ENCODE results near the gene UNC13D. TPM values are rescaled to one million over a fixed set of nuclear protein-coding genes. Genes with fewer than 3 reads are reported as not detected.
A peak's percentile ranks its signal among the peaks of the same experiment; 100 is the strongest.
"Not testable (repeated sequence)": the region's sequence is repeated elsewhere in the genome, so short reads cannot be mapped to it uniquely, and the experiment has no call there.

UNC13D gene
- total RNA-seq, result 185 and 186 TPM in 2 replicates

DNA sequence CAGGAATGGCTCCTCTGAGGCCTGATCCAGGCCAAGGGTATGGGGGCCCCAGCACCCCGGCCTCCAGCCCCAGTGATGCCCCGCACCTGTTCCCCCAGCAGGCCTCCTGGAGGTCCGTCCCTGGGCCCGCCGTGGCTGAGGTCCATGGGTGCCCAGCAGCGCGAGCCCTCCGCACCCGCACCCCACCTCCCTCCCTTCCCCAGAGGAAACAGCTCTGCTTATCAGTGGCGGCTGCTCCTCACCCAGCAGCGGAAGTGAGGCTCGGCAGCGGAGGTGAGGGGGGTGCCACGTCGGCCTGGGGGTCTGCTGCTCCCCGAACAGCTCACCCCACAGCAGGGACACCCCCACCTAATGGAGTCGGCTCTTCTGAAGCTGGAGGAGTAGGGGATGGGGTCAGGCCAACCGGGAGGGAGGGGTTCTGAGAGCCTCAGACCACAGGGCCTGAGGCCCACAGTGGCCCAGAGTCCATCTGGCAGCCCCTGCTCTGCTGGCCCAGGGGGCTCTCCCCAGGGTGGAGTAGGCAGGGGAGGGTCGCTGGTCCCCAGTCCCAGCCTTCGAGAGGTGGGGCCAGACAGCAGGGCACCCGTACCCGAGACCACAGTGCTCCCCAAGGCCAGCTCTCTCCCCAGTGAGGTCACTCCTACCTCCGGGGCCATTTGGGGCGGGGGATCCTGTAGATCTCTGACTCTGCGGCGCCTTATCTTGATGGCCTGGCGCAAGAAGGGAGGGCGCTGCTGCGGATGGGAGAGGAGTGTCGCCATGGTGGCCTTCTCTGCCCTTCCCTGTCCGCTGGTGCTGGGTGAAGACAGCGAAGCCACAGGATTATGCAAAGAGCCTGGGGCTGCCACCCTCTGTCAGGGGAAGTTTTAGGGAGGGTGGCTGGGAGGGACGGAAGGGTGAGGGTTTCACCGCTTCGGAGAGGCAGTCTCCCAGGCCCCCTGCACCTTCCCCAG lies at the start of gene UNC13D:
Gene UNC13D (minus strand): TSS at position 828 of the 953 bp plus-strand sequence. CDS start 67 bp downstream, at position 761.
- Mint-ChIP-seq H3K9me3 (no peaks in the 10 kb centered on the region), H3K4me1 (ENCODE audit: low read depth) (peaks cover 16% of the 10 kb centered on the region), H3K27ac (peak within 1 kb of the TSS; percentile 97), H3K27me3 (ENCODE audit: insufficient read depth) (no peaks in the 10 kb centered on the region), H3K36me3 (ENCODE audit: low read depth) (peaks cover 19% of the 10 kb centered on the region), H3K4me3 (peak within 1 kb of the TSS; percentile 94)
- DNase-seq (ENCODE audit: low spot score), result peak; percentile 56
- intact Hi-C loops (cut with micrococcal nuclease), result loop anchor here (1.0 to 2.0 kb wide), 4 partner anchors 11 to 67 kb away; partner anchors contain the start of gene WBP2

DNA sequence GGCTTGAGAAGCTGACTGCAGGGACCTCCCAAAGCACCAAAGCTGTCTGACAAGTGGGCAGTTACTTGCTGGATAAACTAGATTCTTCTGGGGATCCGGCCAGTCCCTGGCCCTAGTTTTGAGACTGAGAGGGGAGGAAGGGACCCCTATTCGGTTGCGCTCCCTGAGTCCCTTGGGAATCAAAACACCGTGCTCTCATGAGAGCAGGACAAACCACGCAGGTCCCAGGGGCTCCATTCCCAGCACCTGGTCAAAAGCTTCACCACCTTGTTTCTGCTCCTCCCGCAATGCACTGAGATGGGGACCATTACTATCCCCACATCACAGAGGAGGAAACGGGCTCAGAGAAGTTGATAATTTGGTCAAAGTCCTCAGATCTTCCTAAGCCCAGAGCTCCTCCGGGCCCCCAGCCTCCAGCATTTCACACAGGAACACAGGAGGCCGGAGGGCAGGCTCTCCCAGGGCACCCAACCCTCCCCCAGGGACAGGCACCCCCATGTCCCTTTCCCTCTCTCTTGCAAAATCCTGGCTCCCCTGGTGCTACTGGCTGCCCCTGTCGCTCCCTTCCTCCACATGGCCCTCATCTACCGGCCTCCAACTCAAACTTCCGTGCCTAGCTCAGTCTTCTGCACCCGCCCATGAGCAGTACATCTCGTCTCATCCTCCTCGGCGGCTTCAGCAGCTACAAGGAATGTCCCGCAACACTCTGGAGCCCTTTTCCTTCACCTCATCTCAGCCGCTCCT lies 49.3 kb upstream of the UNC13D start:
- Mint-ChIP-seq H3K27ac (peak overlapping the region; percentile 70), H3K27me3 (ENCODE audit: insufficient read depth) (no peaks in the 10 kb centered on the region), H3K36me3 (ENCODE audit: low read depth) (peaks cover 20% of the 10 kb centered on the region), H3K9me3 (no peaks in the 10 kb centered on the region), H3K4me1 (ENCODE audit: low read depth) (peaks cover 35% of the 10 kb centered on the region), H3K4me3 (peak overlapping the region; percentile 68)
- intact Hi-C loops (cut with micrococcal nuclease), result no loop called here
- DNase-seq (ENCODE audit: low spot score), result no peak

DNA sequence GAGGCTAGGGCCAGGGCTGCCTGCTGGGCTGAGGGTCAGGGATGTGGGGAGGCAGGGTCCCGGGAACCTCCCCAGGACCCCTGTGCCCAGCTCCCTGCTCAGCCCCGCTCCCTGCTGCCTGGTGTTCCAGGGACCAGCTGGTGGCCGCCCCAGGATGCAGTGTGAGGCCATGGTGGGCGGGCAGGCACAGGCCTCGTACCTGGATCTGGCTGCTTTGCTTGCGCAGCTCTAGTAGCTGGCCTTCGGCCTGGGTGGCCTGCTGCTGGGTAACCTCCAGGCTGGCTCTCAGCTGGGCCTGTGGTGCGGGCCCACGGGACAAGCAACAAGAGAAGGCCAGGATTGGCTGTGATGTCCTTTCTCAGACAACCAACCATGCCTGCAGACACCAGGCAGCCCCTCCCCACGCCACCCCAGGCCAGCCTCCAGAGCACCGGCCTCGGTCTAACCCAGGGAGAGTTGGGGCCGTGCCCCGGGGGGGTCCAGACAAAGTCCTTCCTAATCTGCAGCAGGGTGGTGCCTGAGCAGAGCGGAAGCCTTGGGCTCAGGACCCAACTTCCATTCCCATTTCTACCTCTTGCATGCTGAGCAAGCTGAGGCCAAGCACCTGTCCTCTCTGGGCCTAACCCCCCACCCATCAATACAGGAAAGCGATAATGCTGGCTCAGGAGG lies 48.5 kb upstream of the UNC13D start:
- no peaks in the 10 kb centered on the region for H3K9me3 Mint-ChIP-seq
- intact Hi-C loops (cut with micrococcal nuclease), result no loop called here
- H3K27me3 Mint-ChIP-seq (ENCODE audit: insufficient read depth), result no peaks in the 10 kb centered on the region
- DNase-seq (ENCODE audit: low spot score), result no peak
- H3K4me3 Mint-ChIP-seq, result no peak overlapping the region
- no peak overlapping the region for H3K27ac Mint-ChIP-seq
- peaks cover 34% of the 10 kb centered on the region for H3K4me1 Mint-ChIP-seq (ENCODE audit: low read depth)
- peaks cover 22% of the 10 kb centered on the region for H3K36me3 Mint-ChIP-seq (ENCODE audit: low read depth)

DNA sequence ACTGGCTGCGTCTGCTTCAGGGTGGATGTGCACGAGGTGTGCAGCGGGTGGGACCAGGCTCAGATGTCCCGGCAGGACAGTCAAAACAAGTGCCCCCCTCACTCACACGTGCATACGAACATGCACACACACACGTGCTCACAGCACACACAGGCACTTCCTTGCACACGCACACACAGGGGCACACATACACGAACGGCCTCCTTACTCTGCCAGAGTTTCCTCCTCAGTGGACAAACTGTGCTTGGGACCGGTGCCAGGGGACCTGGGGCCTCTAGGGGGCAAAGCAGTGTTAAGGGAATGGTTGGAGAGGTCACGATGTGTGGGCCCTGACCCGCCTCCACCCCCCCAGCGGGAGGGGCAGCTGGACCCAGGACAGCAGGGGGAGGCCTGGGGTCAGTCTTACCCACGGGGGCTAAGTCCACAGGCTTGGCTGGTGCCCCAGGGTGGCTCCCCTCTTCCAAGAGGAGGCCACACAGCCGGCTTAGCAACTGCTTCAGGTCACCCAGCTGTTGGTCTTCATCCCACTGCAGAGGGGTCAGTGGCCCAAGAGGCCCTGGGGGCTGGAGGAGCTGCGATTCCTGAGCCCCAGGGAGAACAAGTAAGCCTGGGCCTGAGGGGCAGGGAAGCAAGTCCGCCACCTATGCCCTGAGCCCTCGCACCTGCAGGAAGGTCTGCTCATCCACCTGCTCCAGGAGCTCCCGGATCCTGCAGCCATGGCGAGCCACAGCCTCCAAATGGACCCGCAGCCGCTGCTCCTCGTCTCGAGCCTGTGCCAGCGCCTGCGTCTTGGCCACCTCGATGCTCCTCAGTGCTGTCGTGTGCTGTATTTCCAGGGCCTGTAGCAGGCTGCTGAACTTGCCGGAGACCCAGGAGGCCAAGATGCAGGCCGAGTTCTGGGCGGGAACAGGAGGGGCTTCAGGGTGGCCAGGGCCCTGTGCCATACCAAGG lies 47.7 kb upstream of the UNC13D start:
- Mint-ChIP-seq H3K4me1 (ENCODE audit: low read depth) (peaks cover 28% of the 10 kb centered on the region), H3K36me3 (ENCODE audit: low read depth) (peaks cover 22% of the 10 kb centered on the region), H3K4me3 (no peak overlapping the region), H3K9me3 (no peaks in the 10 kb centered on the region), H3K27me3 (ENCODE audit: insufficient read depth) (no peaks in the 10 kb centered on the region), H3K27ac (no peak overlapping the region)
- DNase-seq (ENCODE audit: low spot score), result no peak
- intact Hi-C loops (cut with micrococcal nuclease), result no loop called here

DNA sequence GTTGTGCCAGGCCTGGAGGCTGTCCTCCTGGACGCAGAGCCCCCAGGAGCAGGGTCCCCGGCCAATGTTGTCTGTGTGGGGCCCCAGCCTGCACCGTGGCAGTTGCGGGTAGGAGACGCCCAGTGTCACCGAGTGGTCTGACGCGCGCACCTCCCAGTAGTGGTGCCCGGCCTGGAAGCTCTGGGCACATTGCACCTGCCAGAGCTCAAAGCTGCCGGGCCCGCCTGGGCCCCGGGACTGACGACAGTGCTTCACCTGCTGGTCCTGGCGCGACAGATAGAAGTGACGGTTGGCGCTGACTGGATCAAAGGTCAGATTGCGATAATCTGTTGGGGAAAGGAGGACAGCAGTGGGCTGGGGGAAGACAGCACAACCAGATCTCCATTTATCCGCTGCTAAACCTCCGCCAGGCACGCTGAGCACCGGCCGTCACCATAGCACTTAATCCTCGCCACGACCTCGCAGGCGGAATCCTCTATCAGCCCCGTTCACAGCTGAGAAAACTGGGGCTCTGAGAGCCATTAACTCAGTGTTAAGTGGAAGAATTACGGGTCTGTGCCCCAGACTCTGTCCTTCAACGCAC lies 46.9 kb upstream of the UNC13D start:
- Mint-ChIP-seq H3K27ac (no peak overlapping the region), H3K4me1 (ENCODE audit: low read depth) (peaks cover 28% of the 10 kb centered on the region), H3K27me3 (ENCODE audit: insufficient read depth) (no peaks in the 10 kb centered on the region), H3K4me3 (no peak overlapping the region), H3K9me3 (no peaks in the 10 kb centered on the region), H3K36me3 (ENCODE audit: low read depth) (peaks cover 22% of the 10 kb centered on the region)
- DNase-seq (ENCODE audit: low spot score), result no peak
- intact Hi-C loops (cut with micrococcal nuclease), result no loop called here

DNA sequence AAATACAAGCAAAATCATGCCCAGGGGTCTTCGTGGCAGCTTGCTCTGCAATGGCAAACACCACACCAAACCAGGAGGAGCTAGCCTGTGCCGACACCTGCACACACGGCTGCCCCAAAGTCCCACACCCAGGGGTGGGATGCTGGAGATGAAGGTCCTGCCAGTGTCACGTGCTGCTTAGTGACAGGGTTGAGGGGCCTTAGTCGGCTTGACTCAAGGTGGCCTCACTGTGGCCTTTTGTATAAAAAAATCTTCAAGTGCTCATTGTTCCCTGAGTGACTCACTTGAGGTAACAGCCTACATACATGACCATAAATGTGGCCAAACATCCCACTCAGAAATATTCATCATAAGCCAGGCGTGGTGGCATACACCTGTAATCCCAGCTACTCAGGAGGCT lies 45.2 kb upstream of the UNC13D start:
- no peaks in the 10 kb centered on the region for H3K27me3 Mint-ChIP-seq (ENCODE audit: insufficient read depth)
- peaks cover 13% of the 10 kb centered on the region for H3K36me3 Mint-ChIP-seq (ENCODE audit: low read depth)
- no peaks in the 10 kb centered on the region for H3K9me3 Mint-ChIP-seq
- no peak overlapping the region for H3K27ac Mint-ChIP-seq
- no peak overlapping the region for H3K4me3 Mint-ChIP-seq
- DNase-seq (ENCODE audit: low spot score), result no peak
- intact Hi-C loops (cut with micrococcal nuclease), result no loop called here
- H3K4me1 Mint-ChIP-seq (ENCODE audit: low read depth), result peaks cover 17% of the 10 kb centered on the region

DNA sequence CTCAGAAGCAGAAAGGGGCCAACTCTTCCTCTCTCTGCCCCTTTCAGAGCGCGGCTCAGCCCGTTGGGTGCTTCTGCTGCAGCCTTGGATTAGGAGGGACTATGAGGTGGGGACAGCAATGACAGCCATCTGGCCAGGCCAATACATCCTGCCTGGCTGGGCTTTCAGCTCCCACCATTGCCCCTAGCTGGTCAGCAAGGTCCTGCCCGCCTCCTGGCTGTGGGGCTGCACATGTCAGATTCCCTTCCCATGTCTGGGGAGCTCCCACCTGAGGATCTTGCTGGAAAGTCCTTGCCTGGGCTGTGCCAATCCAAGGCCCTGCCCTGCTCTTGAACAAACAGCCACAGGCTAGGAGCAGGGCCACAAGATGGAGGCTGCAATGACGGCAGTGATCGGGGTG lies 44.3 kb upstream of the UNC13D start:
- H3K9me3 Mint-ChIP-seq, result no peaks in the 10 kb centered on the region
- H3K4me3 Mint-ChIP-seq, result no peak overlapping the region
- no peak overlapping the region for H3K27ac Mint-ChIP-seq
- DNase-seq (ENCODE audit: low spot score), result no peak
- H3K36me3 Mint-ChIP-seq (ENCODE audit: low read depth), result peaks cover 10% of the 10 kb centered on the region
- peaks cover 9% of the 10 kb centered on the region for H3K4me1 Mint-ChIP-seq (ENCODE audit: low read depth)
- intact Hi-C loops (cut with micrococcal nuclease), result no loop called here
- no peaks in the 10 kb centered on the region for H3K27me3 Mint-ChIP-seq (ENCODE audit: insufficient read depth)

DNA sequence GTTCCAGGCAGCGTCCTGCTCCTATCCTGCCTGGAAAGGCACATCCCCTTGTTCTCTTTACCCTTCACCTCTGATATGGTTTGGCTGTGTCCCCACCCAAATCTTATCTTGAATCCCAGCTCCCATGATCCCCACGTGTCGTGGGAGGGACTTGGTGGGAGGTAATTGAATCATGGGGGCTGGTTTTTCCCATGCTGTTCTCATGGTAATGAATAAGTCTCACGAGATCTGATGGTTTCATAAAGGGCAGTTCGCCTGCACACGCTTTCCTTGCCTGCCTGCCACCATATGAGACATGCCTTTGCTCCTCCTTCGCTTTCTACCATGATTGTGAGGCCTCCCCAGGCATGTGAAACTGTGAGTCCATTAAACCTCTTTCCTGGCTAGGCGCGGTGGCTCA lies 41.7 kb upstream of the UNC13D start:
- DNase-seq (ENCODE audit: low spot score); intact Hi-C loops (cut with micrococcal nuclease); H3K27ac Mint-ChIP-seq; H3K4me3 Mint-ChIP-seq; H3K9me3 Mint-ChIP-seq; H3K27me3 Mint-ChIP-seq (ENCODE audit: insufficient read depth); H3K4me1 Mint-ChIP-seq (ENCODE audit: low read depth): not testable (repeated sequence)
- H3K36me3 Mint-ChIP-seq (ENCODE audit: low read depth), result peaks cover 10% of the 10 kb centered on the region

DNA sequence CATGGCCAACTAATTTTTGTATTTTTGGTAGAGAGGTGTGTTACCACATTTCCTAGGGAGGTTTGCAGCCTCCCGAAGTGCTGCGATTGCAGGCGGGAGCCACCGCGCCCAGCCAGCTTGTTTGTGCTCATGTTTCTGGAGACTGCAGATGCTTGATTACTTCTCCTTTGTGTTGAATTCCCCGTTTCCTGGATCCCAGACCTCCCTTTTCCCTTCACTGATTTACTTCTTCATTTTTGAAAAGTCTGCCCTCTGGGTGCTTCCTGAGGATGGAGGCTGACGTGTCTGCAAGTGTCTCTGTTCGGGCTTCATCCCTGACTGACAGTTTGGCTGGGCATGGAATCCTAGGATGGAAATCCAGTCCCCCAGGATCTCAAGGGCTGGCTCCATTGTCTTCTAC lies 41.2 kb upstream of the UNC13D start:
- no peak for DNase-seq (ENCODE audit: low spot score)
- peaks cover 8% of the 10 kb centered on the region for H3K4me1 Mint-ChIP-seq (ENCODE audit: low read depth)
- no peak overlapping the region for H3K4me3 Mint-ChIP-seq
- H3K36me3 Mint-ChIP-seq (ENCODE audit: low read depth), result peaks cover 7% of the 10 kb centered on the region
- no peak overlapping the region for H3K27ac Mint-ChIP-seq
- intact Hi-C loops (cut with micrococcal nuclease), result no loop called here
- H3K9me3 Mint-ChIP-seq, result no peaks in the 10 kb centered on the region
- peaks cover 6% of the 10 kb centered on the region for H3K27me3 Mint-ChIP-seq (ENCODE audit: insufficient read depth)

DNA sequence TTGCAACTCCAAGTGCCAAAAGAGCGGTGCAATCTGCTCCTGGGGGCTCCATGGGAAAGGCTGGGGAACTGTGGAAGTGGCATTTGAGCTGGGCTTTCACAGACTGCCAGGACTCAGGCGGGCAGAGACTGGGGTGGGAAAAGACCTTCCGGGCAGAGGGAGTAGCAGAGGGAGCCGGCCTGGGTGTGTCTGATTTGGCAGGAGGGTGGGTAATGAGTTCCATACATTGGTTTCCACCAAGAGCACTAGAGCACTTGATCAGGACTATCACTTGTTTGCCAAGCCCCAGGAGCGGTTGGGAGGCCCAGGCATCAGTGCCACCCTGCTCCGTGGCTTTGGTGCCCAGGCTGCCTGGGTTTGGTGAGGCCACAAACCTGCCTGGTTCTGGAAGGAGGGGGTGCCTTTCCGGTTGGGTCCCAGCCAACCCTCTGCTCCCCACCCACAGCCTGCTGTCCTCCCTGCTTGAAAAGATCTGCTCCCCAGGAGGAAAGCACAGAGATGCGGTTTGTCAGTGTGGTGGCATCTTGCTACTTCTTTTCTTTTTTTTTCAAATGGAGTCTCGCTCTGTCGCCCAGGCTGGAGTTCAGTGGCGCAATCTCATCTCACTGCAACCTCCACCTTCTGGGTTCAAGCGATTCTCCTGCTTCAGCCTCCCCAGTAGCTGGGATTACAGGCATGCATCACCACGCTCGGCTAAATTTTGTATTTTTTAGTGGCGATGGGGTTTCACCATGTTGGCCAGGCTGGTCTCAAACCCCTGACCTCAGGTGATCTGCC lies 37.7 kb upstream of the UNC13D start:
- H3K36me3 Mint-ChIP-seq (ENCODE audit: low read depth), result peaks cover 2% of the 10 kb centered on the region
- DNase-seq (ENCODE audit: low spot score), result no peak

DNA sequence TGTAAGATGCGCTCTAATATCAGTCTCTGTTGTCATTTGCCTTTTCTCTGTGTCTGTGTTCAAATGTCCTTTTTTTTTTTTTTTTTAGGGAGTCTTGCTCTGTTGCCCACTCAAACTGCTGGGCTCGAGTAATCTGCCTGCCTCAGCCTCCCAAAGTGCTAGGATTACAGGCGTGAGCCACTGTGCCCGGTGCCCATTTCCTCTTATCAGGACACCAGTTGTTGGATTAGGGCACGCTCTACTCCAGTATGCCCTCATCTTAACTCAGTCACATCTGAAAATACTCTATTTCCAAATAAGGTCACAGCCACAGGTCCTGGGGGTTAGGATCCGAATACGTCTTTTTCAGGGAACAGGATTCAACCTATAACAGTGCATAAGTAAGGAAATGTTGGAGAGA lies 36.1 kb upstream of the UNC13D start:
- peak overlapping the region; percentile 19 for H3K4me3 Mint-ChIP-seq
- H3K27me3 Mint-ChIP-seq (ENCODE audit: insufficient read depth), result peaks cover 16% of the 10 kb centered on the region
- intact Hi-C loops (cut with micrococcal nuclease), result no loop called here
- peak overlapping the region; percentile 29 for H3K27ac Mint-ChIP-seq
- H3K9me3 Mint-ChIP-seq, result no peaks in the 10 kb centered on the region
- H3K4me1 Mint-ChIP-seq (ENCODE audit: low read depth), result peaks cover 19% of the 10 kb centered on the region
- peaks cover 2% of the 10 kb centered on the region for H3K36me3 Mint-ChIP-seq (ENCODE audit: low read depth)
- DNase-seq (ENCODE audit: low spot score), result no peak

More for the DNA sequence above, 37.7 kb upstream of the UNC13D start:
- Mint-ChIP-seq H3K27me3 (ENCODE audit: insufficient read depth) (peaks cover 16% of the 10 kb centered on the region), H3K4me1 (ENCODE audit: low read depth) (peaks cover 9% of the 10 kb centered on the region), H3K27ac (no peak overlapping the region), H3K4me3 (no peak overlapping the region), H3K9me3 (no peaks in the 10 kb centered on the region)
- intact Hi-C loops (cut with micrococcal nuclease), result no loop called here

All from activated T-helper 1 cell treated with anti-CD3 and anti-CD28 coated beads, Interleukin-12 subunit alpha, Interleukin-12 subunit beta, Interleukin-2, Interleukin-4 antibody, amounts not matched to agents 30 ng/mL and 10 ng/mL and 1 ng/mL, durations not matched to agents 14 hours and 24 hours and 36 hours (primary cell).